ENCODE data around the gene NUSAP1. TPM values are rescaled to one million over a fixed set of nuclear protein-coding genes. Genes with fewer than 3 reads are reported as not detected.

Gene NUSAP1
- total and polyA plus RNA-seq, 10 of the 15 experiments (the other 5 are each of a cell fraction or from before 2014, with no cell fraction given): 158 to 315 (median 229) TPM

GRCh38 chr15:41291065-41291631, 41.5 kb upstream of the NUSAP1 start (continued):
- TF ChIP-seq ZNF687 (IDR thresholded peaks at IDR 0.05): peak; percentile 12; the same call in 1 of the 2 replicates
- TF ChIP-seq SP1 (IDR thresholded peaks at IDR 0.05; ENCODE audit: low read depth, low read length): peak; percentile 32
- peak in 1 of 2 experiments; percentile 32; a peak in 1 of 4 replicates for TF ChIP-seq EP300 (IDR thresholded peaks at IDR 0.05; ENCODE audit: borderline replicate concordance in 1 of 2, control insufficient read depth in 1 of 2, low read depth in 2 of 2, low read length in 2 of 2)
- peak; percentile 28; the same call in 1 of the 2 replicates for TF ChIP-seq IKZF1 (conservative IDR thresholded peaks at IDR 0.05)
- peak; percentile 40; the same call in 1 of the 2 replicates for TF ChIP-seq RELB (IDR thresholded peaks at IDR 0.05; ENCODE audit: low read depth)
- peak; percentile 69 for TF ChIP-seq RUNX3 (IDR thresholded peaks at IDR 0.05; ENCODE audit: low read length)
- TF ChIP-seq SRF (IDR thresholded peaks at IDR 0.05; ENCODE audit: low read depth in 2 of 2, low read length in 2 of 2): no peak
- TF ChIP-seq IKZF2 (IDR thresholded peaks at IDR 0.05): peak; percentile 37 to 38; a peak in 1 of 4 replicates
- no peak for TF ChIP-seq ZNF622 (IDR thresholded peaks at IDR 0.05)
- TF ChIP-seq MYC (IDR thresholded peaks at IDR 0.05; ENCODE audit: insufficient read depth, insufficient read length, insufficient replicate concordance, low read length, severe bottlenecking): no peak
- TF ChIP-seq HCFC1 (IDR thresholded peaks at IDR 0.05; ENCODE audit: low read length): no peak
- peak; percentile 24 for TF ChIP-seq MEF2B (IDR thresholded peaks at IDR 0.05; ENCODE audit: partially characterized antibody, poor library complexity, severe bottlenecking)
- TF ChIP-seq MLLT1 (IDR thresholded peaks at IDR 0.05): peak; percentile 74
- TF ChIP-seq USF1 (IDR thresholded peaks at IDR 0.05; ENCODE audit: borderline replicate concordance, extremely low read length, insufficient read depth, low read depth, low read length): no peak
- TF ChIP-seq SKIL (IDR thresholded peaks at IDR 0.05; ENCODE audit: low read depth, poor library complexity, severe bottlenecking): peak; percentile 87

All from GM12878 (cell line).